ENCODE results near the gene NEK4. TPM values are rescaled to one million over a fixed set of nuclear protein-coding genes. Genes with fewer than 3 reads are reported as not detected.
A peak's percentile ranks its signal among the peaks of the same experiment; 100 is the strongest.

NEK4 gene
- total and polyA plus RNA-seq, 2 of the 13 experiments (the other 11 are each of a cell fraction or from before 2014, with no cell fraction given), result 16.5 to 38.0 TPM

DNA sequence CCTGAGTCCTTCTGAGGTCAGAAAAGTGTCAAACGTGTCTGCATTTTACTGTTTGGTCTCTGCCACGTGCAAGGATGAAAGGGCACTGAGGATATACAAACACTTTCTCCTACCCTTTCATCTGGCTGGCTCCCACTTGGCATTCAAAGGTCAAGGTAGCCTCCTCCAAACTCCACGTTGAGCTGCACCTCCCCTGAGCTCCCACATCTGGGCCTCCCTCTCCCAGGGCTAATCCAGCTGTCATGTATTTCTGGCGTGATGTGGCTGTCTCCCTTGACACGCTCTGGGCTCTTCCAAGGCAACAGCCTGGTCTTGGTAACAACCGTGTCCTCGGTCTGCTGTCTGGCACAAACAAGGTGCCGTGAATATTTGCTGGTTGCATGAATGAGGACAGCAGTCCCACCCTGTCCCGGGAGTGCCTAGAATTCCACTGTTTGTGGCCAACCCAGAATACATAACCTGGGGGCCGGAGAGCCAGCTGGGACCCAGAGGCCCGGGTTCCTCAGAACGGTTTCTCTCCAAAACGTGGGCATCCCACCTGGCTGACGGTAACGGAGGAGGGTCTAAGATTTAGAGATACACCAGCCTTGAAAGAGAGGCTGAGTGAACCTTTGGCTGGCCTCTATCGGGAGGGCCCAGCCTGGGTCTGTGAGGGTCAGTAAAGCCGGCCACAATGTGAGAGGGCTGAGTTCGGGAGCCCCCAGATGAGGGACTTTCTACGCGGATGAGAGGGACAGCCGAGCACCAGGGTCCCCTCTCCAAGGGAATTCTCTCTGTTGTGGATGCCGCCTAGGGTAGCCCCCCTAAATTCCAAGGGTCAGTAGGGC lies 65.9 kb downstream of the NEK4 start (continued):
- TF ChIP-seq, protein P1, sequence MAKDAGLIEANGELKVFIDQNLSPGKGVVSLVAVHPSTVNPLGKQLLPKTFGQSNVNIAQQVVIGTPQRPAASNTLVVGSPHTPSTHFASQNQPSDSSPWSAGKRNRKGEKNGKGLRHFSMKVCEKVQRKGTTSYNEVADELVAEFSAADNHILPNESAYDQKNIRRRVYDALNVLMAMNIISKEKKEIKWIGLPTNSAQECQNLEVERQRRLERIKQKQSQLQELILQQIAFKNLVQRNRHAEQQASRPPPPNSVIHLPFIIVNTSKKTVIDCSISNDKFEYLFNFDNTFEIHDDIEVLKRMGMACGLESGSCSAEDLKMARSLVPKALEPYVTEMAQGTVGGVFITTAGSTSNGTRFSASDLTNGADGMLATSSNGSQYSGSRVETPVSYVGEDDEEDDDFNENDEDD (CRISPR knock-in tag; IDR thresholded peaks at IDR 0.05; ENCODE audit: borderline replicate concordance), result peak; percentile 36; the same call in 1 of the 2 replicates
- TF ChIP-seq RERE (CRISPR knock-in tag; IDR thresholded peaks at IDR 0.05; ENCODE audit: low read depth) (peak; percentile 83; the same call in 1 of the 2 replicates), MXI1 (IDR thresholded peaks at IDR 0.05; ENCODE audit: borderline replicate concordance, low read depth, low read length) (peak; percentile 95; the same call in 2 of the 3 replicates), ISL2 (CRISPR knock-in tag; IDR thresholded peaks at IDR 0.05) (peak; percentile 82), RXRB (CRISPR knock-in tag; IDR thresholded peaks at IDR 0.05; ENCODE audit: borderline replicate concordance) (peak; percentile 90), TCF7L2 (IDR thresholded peaks at IDR 0.05; ENCODE audit: low read depth, low read length) (peak; percentile 50; the same call in 1 of the 2 replicates), PRDM10 (CRISPR knock-in tag; IDR thresholded peaks at IDR 0.05; ENCODE audit: low read depth) (peak; percentile 65), ZNF709 (CRISPR knock-in tag; IDR thresholded peaks at IDR 0.05) (no peak), ZNF350 (CRISPR knock-in tag; IDR thresholded peaks at IDR 0.05; ENCODE audit: borderline replicate concordance, low read depth) (peak; percentile 82), ZNF552 (CRISPR knock-in tag; IDR thresholded peaks at IDR 0.05; ENCODE audit: borderline replicate concordance) (no peak), ARNTL (CRISPR knock-in tag; IDR thresholded peaks at IDR 0.05) (peak; percentile 97)
- TF ChIP-seq, protein P2, sequence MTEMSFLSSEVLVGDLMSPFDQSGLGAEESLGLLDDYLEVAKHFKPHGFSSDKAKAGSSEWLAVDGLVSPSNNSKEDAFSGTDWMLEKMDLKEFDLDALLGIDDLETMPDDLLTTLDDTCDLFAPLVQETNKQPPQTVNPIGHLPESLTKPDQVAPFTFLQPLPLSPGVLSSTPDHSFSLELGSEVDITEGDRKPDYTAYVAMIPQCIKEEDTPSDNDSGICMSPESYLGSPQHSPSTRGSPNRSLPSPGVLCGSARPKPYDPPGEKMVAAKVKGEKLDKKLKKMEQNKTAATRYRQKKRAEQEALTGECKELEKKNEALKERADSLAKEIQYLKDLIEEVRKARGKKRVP (CRISPR knock-in tag; IDR thresholded peaks at IDR 0.05), result peak in 1 of 2 experiments; percentile 38; a peak in 1 of 4 replicates
- TF ChIP-seq, protein P3, sequence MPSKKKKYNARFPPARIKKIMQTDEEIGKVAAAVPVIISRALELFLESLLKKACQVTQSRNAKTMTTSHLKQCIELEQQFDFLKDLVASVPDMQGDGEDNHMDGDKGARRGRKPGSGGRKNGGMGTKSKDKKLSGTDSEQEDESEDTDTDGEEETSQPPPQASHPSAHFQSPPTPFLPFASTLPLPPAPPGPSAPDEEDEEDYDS (CRISPR knock-in tag; IDR thresholded peaks at IDR 0.05), result no peak

Data from HepG2 (cell line).